GM23338 (cell line): Measurements from ENCODE around the gene AKAP9.

Experiments
- CREB1 ChIP-seq: fragments of 250-450 bp; sonication (Bioruptor Pico); IDR thresholded peaks from 2 replicates; pipeline ENCODE4 v1.5.0; 2020; ENCODE audit warnings: low read depth, mild to moderate bottlenecking, moderate library complexity
- EZH2 ChIP-seq: fragments of 200-600 bp; sonication (generic); IDR thresholded peaks from one replicate; pipeline ENCODE4 v1.8.0; 2017; ENCODE audit warnings: antibody characterized with exemption, mild to moderate bottlenecking, low read depth; ENCODE audit not compliant: unreplicated experiment
- EZH2phosphoT487 ChIP-seq: fragments of 200-600 bp; sonication (generic); IDR thresholded peaks from one replicate; pipeline ENCODE4 v1.8.1; 2018; ENCODE audit warnings: antibody characterized with exemption; ENCODE audit not compliant: unreplicated experiment
- POLR2AphosphoS5 ChIP-seq: IDR thresholded peaks from 2 replicates; pipeline ENCODE4 v1.6.1; 2016; ENCODE audit warnings: antibody characterized with exemption, low read depth
- REST ChIP-seq: IDR thresholded peaks from one replicate; pipeline ENCODE4 v1.6.1; 2018; ENCODE audit warnings: antibody characterized with exemption; ENCODE audit not compliant: unreplicated experiment
- STAT1 ChIP-seq: IDR thresholded peaks from one replicate; pipeline ENCODE4 v1.6.1; 2016; ENCODE audit warnings: antibody characterized with exemption; ENCODE audit not compliant: unreplicated experiment
- ZNF114 ChIP-seq: fragments of 250-450 bp; sonication (Bioruptor Pico); IDR thresholded peaks from 2 replicates; pipeline ENCODE4 v1.5.0; 2020; ENCODE audit warnings: mild to moderate bottlenecking, moderate library complexity
- ZNF331 ChIP-seq: fragments of 250-450 bp; sonication (Bioruptor Pico); IDR thresholded peaks from 2 replicates; pipeline ENCODE4 v1.5.0; 2020; ENCODE audit warnings: low read depth, mild to moderate bottlenecking, moderate library complexity
- TF ChIP-seq, protein P1 (sequence below), 2 experiments: fragments of 200-600 bp in 1 of 2; sonication (generic) in 1 of 2; conservative IDR thresholded peaks; 2 replicates each; pipeline versions ENCODE4 v1.5.1 to v1.6.1; 2016 to 2017; ENCODE audit warnings: antibody characterized with exemption in 2 of 2, low read depth in 2 of 2, mild to moderate bottlenecking in 2 of 2, moderate library complexity in 1 of 2
- TF ChIP-seq, protein P2 (sequence below): IDR thresholded peaks from 2 replicates; pipeline ENCODE4 v1.6.1; 2016; ENCODE audit warnings: antibody characterized with exemption

DNA sequence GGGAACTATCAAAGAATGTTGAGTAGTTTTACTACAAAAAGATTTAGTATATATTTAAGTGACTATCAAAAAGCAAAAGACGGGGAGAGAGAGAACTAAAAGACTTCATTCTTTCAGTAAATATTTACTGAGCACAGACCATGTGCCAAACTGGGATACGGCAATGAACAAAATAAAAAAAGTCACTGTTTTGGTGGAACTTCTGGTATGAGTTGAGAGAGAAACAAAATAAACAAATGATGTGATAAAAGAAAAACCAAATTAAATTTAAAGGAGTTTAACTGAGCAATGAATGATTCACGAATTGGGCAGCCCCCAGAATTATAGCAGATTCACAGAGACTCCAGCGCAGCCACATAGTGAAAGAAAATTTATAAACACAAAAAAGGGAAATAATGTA lies 17.8 kb upstream of the AKAP9 start:
- TF ChIP-seq, protein P1, sequence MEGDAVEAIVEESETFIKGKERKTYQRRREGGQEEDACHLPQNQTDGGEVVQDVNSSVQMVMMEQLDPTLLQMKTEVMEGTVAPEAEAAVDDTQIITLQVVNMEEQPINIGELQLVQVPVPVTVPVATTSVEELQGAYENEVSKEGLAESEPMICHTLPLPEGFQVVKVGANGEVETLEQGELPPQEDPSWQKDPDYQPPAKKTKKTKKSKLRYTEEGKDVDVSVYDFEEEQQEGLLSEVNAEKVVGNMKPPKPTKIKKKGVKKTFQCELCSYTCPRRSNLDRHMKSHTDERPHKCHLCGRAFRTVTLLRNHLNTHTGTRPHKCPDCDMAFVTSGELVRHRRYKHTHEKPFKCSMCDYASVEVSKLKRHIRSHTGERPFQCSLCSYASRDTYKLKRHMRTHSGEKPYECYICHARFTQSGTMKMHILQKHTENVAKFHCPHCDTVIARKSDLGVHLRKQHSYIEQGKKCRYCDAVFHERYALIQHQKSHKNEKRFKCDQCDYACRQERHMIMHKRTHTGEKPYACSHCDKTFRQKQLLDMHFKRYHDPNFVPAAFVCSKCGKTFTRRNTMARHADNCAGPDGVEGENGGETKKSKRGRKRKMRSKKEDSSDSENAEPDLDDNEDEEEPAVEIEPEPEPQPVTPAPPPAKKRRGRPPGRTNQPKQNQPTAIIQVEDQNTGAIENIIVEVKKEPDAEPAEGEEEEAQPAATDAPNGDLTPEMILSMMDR (conservative IDR thresholded peaks at IDR 0.05; ENCODE audit: low read depth in 2 of 2) = no peak
- TF ChIP-seq REST (no peak), EZH2 (no peak), POLR2AphosphoS5 (no peak), CREB1 (CRISPR knock-in tag) (no peak), EZH2phosphoT487 (no peak), STAT1 (no peak), ZNF114 (no peak), ZNF331 (no peak)
- TF ChIP-seq, protein P2, sequence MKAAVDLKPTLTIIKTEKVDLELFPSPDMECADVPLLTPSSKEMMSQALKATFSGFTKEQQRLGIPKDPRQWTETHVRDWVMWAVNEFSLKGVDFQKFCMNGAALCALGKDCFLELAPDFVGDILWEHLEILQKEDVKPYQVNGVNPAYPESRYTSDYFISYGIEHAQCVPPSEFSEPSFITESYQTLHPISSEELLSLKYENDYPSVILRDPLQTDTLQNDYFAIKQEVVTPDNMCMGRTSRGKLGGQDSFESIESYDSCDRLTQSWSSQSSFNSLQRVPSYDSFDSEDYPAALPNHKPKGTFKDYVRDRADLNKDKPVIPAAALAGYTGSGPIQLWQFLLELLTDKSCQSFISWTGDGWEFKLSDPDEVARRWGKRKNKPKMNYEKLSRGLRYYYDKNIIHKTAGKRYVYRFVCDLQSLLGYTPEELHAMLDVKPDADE = no peak
